ENCODE results near the gene CSNK1D.

The CSNK1D gene

DNA sequence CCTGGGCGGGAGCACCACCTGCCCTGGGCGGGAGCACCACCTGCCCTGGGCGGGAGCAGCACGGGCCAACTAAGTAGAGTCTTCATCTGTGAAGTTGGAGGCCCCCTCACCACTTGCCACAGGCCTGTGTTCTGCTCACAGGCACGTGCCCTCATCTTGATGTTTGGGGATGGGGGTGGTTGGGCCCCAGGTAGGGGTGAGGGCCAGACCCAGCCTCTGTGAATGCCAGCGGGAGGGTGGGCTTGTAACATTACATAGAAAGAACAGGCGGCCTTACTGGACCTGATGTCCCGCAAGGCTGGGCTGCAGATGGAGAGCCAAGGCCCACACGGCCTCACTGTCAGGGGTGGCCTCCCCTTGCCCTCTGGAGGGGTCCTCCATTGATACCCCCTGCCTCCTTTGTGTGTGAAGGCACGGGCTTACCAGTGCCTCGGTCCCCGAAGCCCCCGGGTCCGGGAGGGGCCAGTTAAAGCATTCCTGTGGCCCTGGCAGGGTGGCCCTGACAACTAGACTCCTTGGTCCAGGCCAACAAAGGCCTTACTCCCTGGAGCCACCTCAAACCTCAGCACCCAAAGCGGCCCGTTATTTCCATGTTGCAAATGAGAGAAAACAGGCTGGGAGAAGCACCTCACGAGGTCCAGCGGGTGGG lies 45.7 kb downstream of the CSNK1D start:
- no peak for DNase-seq (ENCODE audit: low spot score)

DNA sequence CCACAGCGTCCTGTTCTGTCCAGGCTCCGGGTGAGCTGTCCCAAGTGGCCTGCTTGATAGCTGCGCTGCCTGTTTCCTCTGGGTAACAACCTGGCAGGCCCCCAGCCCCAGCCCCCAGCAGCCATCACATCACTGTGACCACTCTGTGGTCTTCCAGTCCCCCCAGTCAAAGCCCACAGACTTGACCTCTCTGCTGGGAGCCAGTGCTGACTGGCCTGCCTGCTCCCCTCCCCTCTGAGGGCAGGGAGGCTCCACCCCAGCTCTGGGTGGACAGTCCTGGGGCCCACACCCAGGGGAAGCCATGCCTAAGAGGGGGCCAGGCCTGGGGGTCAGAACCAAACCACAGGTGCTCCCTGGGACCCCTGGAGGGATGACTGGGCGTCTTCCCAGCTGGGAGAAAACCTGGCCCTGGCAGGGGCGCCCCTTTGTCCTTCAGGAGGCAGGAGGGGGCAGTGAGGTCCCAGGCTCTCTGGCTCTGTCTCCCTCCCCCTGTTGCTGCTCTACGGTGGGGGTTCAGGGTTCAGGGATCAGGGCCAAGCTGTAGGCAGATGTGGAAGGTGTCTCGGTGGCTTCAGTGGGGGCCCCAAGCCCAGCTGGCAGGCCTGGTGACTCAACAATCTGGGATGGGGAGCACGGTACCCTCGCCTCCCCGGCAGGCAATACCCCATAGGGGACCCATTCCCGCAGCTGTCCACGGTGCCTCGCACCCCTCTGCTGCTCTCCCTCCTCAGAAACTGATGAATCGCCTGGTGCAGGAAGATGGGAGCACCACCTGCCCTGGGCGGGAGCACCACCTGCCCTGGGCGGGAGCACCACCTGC lies 46.5 kb downstream of the CSNK1D start:
- DNase-seq (ENCODE audit: low spot score): no peak

DNA sequence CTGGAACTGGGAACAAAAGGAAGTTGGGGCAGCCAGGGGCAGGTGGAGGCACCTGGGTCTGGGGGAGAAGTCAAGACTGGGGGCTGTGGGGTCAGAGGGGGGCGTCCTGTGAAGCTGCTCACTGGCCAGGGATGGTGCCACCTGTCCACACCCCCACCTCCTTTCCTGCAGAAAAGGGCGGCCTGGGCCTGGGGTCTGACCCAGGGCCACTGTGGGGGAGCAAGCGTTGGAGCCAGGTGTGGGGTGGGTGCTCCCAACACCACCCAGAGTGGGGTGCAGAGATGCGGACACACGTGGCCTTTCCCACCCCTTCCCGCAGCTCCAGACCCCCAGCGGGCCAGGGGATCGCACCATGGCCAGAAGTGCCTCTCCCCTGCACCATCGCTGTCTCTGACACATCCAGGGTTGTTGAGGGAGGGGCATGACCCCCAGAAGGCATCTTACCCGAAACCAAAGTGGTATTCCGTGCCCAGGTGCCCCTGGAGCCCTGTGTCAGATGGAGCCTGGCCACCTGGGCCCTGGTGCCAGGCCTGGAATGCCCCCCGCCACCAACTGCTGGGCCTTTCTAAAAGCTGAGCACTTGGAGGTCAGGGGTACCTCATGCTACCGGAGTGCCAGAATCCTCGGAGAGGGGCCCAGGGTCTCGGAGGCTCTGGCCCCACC lies 47.2 kb downstream of the CSNK1D start:
- DNase-seq (ENCODE audit: low spot score): no peak

GRCh38 chr17:82225368-82226029 lies 48.0 kb downstream of the CSNK1D start:
- no peak for DNase-seq (ENCODE audit: low spot score)

GRCh38 chr17:82224666-82225065 lies 48.8 kb downstream of the CSNK1D start:
- no peak for DNase-seq (ENCODE audit: low spot score)

DNA sequence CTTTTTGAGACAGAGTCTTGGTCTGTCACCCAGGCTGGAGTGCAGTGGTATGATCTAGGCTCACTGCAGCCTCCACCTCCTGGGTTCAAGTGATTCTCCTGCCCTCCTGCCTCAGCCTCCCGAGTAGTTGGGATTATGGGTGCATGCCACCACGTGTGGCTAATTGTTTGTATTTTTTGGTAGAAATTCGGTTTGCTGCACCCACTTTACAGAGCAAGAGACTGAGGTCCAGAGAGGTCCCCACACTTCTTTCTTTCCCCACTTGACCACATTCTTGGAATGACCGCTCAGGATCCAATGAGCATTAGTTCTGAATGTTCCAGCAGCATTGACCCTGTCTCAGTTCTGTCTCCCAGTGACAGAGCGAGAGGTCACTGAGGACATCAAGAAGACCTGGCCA lies 50.0 kb downstream of the CSNK1D start:
- no peak for DNase-seq (ENCODE audit: low spot score)

DNA sequence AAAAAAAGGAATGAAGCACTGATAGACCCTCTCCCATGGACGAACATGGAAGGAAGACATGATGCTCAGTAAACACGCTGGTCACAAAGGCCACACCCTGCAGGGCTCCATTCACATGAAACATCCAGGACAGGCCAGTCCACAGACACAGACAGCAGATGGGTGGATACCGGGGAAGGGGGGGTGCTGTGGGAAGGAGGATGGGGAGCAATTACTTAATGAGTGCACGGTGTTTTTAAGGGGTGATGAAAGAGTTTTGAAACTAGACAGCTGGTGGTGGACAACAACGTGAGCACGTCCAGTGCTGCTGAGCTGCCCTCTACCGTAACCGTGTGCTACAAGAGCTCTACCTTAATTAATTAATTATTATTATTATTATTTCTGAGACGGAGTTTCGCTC lies 50.7 kb downstream of the CSNK1D start:
- no peak for DNase-seq (ENCODE audit: low spot score)

- DNase-seq (ENCODE audit: low spot score): no peak
Measured at GRCh38 chr17:82221341-82221902, 52.1 kb downstream of the CSNK1D start.

DNA sequence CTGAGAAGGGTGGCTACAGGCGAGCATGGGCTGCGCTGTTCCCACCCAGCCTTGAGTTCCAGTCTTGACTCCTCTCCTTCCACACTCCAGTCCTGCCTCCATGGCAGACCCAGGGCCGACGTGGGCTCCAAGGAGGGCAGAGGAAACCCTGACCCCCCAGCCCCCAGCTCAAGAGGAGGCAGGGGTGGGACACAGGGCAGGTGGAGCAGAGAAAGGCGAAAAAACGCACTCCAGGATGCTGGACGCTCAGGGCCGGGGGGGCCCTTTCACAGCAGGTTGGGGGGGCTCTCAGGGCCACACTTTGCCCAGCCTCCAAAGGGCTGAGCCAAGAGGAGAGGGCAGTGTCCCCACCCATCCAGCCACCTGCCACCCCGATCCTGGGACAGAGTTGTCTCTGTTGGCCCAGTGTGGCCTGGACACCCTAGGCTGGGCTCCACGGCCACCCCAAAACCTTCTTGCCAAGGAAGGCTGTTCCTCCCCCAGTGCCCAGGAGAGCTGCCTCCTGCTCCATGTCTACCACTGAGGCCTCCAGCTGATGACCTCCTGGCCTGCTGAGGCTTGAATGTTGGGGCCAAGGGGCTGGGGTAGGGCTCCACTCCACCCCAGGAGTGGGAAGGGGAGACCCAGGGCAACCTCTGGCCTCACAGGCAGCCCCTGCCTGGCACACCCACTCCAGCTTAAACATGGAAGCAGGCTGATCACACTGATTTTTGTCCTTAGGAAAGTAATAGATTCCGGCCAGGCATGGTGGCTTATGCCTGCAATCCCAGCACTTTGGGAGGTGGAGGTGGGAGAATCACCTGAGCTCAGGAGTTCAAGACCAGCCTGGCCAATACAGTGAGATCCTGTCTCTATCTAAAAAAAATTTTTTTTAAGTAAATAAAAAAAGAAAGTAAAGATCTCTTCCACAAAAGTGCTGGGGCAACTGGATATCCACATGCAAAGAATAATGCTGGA lies 53.5 kb downstream of the CSNK1D start:
- DNase-seq (ENCODE audit: low spot score): no peak

GRCh38 chr17:82219083-82219482 lies 54.4 kb downstream of the CSNK1D start:
- DNase-seq (ENCODE audit: low spot score): no peak

DNA sequence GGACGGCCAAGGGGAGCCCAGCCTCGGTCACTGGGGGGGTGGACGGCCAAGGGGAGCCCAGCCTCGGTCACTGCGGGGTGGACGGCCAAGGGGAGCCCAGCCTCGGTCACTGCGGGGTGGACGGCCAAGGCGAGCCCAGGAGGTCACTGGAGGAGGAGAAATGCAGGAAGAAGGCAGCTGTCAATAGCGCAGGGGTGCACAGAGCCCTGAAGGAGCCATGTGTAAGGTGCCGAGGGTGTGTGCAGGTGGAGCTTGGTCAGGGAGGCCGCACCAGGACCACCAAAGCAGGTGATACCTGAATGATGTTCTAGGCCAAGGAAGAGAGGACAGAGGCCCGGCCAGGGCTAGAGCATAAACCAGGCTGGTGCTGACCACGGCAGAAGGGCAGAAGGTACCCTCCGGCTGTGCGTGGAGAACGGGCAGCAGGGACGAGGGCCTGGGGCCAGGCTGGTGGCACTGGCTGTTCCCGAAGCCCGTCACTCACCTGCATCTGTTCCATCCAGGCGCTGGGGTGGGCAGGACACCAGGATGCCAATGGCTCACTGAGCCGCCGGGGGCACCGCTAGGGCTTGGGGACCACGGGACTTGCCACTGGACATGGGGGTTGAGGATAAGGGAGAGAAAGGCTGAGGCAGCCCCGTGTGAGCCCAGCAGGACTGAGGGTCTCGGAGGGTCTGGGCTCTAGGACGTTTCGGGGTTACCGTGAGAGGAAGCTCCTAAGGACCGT lies 55.0 kb downstream of the CSNK1D start:
- no peak for DNase-seq (ENCODE audit: low spot score)

DNA sequence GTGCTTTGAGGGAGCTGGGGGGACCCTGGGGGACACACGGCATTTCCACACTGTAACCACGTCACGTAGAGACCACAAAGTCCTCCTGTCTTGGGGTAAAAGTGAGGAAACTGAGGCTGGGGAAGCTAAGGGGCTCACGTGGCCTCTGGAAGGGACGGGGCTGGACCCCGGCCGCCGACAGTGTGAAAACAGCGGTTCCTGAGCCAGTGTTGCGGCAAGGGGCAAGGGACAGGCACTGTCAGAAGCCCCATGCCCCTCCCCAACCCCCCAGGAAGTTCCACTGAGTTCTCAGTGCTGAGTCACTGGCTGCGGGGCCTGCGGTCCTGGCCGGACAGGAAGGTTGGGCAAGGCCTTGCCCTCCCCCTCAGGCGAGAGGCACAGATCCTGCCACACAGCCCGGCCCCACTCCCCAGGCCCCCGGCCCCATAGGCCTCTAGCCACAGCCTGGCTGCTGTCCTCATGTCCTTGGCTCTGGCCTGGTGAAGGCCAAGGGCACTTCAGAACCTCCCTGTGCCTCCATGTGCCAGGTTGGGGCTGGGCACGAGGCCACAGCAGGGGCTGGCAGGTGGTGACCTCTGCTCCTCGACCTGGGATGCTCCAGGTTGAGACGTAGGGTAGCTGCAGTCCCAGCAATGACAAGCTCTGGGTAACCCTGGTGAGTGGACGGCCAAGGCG lies 55.8 kb downstream of the CSNK1D start:
- peak; percentile 78 for DNase-seq (ENCODE audit: low spot score)

DNA sequence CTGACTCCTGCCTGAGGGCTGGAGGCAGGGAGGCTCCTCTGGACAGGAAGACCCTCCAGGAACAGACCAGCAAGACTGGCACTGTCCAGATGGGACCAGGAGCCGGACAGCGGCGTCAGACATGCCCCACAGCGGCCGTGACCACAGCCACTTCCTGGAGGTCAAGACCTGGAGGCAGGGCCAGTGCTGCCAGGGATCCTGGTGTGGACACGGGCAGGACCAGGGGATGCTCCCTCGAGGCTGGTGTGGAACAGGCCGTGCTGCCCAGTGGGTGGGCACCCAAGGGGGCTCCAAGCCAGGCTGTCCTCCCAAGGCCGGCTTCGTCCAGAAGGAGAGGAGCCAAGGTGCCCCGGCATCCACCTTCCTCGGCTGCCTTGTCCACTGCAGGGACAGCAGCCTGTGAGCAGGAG lies 56.4 kb downstream of the CSNK1D start:
- DNase-seq (ENCODE audit: low spot score): peak; percentile 45

- DNase-seq (ENCODE audit: low spot score): no peak
Measured at GRCh38 chr17:82216301-82217119, 57.0 kb downstream of the CSNK1D start.

GRCh38 chr17:82215972-82216300 lies 57.6 kb downstream of the CSNK1D start:
- no peak for DNase-seq (ENCODE audit: low spot score)

GRCh38 chr17:82215095-82215971 lies 58.2 kb downstream of the CSNK1D start:
- DNase-seq (ENCODE audit: low spot score): no peak

DNA sequence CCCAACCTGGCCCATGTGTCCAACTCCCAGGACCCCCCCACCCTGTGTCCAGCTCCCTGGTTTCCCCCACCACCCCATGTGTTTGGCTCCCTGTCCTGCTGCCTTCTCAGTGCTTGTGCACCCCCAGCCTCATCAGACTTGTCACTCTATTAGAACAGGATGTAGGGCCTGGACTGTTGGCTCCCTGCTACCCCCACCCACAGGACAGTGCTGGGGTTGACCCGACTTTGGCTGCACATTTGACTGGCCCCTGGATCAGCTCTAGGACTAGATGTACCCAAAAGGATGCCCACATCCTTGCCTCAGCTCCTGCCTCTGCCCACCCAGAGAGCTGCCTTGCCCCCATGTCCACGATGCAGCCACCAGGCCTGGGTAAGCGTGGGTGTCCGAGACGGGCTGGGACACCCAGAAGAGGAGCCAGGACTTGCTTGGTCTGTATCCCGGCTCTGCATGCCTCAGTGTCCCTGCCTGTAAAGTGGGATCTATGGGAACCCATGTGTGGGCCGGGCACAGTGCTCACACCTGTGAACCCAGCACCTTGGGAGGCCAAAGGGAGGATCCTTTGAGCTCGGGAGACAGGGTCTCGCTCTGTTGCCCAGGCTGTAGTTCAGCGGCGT lies 59.4 kb downstream of the CSNK1D start:
- DNase-seq (ENCODE audit: low spot score): no peak
